Midbrain (tissue), 1 donor: ENCODE results near the gene OR5C1.
"Not testable (repeated sequence)": the region's sequence is repeated elsewhere in the genome, so short reads cannot be mapped to it uniquely, and the experiment has no call there.

ENCODE experiments used
- DNase-seq: peaks from one replicate; lab custom pipeline; 2025; lab: John Stamatoyannopoulos, UW

Gene OR5C1

DNA sequence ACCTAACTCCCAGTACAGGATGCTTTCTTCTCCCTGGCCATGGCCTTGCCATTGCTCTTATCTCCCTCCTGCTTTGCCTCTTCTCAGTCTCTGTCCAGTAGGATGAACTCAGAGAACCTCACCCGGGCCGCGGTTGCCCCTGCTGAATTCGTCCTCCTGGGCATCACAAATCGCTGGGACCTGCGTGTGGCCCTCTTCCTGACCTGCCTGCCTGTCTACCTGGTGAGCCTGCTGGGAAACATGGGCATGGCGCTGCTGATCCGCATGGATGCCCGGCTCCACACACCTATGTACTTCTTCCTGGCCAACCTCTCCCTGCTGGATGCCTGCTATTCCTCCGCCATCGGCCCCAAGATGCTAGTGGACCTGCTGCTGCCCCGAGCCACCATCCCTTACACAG is at the start of gene OR5C1:
OR5C1 (plus strand) TSS at position 103 of the 400 bp plus-strand sequence; CDS start at position 103, 0 bp downstream.
- DNase-seq: no peak

DNA sequence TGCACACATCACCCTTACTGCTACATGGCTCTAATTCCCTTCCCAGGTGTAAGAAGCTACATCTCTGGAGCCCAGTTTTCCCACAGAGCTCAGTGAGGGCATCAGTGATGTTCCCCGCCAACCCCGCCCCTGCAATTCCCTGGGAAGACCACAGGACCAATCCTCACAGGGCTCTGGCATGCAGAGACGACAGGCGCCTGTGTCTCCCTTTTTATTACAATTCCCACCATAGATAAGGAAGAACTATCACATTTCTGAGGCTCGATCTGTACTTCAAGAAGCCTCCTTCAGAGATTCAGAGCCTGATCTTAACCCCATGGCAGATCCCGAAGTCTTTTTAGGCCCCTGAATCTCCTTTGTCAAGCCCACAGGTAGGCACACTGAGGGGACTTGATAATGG is 46.7 kb upstream of the OR5C1 start, which contains the start of gene OR1L6:
OR1L6 (plus strand) TSS at position 301 of the 400 bp plus-strand sequence. CDS start 7,545 bp downstream, outside the sequence.
- no peak for DNase-seq

DNA sequence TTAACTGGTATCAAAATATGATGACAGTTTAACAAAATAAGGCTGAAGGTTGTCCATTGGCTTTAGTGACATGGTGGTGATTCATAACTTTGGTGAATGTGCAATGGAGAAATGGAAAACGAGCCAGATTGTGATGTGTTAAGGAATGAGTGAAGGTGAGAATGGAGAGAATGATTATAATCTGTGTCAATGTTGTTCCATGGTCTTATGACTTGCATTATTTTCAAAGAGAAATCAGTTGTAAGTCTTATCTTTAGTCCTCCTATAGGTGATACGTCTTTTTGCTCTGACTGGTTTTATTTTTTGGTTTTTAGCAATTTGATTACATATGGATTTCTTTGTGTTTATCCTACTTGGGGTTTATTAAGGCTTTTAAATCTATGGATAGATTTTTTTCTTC is 33.9 kb upstream of the OR5C1 start:
- DNase-seq: no peak

DNA sequence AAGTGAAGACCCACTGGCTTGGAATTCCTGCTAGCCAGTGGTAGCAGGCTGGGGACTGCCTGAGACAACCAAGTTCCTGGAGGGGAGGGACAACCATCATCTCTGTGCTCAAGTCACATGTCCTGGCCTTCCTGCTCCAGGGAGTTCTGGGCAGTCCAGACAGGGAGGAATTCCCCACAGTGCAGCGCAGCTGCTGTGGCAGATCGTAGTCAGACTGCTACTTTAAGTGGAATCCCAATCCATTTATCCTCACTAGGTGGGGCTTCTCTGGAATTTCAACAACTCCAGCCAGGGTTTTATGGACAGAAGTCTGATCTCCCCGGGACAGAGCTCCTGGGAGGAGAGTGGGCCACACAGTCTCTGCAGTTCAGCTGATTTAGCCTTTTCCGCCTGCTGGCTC is 20.9 kb upstream of the OR5C1 start:
- DNase-seq: no peak

DNA sequence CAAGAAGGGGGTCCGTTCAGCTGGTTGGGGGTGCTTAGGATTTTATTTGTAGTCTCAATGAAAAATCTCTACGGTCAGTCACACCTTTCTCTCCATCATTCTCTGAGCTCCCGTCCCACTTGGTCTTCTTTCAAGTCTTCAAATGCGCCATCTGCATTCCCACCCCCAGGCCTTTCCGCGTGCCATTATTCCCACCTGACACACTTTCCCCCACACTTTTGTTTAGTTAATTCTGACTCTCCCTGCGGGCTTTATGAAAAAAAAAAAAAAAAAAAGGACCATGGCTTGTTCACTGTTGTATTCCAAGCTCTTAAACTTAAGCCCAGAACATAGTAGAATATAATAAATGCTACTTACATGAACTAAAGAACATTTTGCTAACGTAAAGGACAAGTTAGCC is 11.7 kb upstream of the OR5C1 start:
- no peak for DNase-seq

DNA sequence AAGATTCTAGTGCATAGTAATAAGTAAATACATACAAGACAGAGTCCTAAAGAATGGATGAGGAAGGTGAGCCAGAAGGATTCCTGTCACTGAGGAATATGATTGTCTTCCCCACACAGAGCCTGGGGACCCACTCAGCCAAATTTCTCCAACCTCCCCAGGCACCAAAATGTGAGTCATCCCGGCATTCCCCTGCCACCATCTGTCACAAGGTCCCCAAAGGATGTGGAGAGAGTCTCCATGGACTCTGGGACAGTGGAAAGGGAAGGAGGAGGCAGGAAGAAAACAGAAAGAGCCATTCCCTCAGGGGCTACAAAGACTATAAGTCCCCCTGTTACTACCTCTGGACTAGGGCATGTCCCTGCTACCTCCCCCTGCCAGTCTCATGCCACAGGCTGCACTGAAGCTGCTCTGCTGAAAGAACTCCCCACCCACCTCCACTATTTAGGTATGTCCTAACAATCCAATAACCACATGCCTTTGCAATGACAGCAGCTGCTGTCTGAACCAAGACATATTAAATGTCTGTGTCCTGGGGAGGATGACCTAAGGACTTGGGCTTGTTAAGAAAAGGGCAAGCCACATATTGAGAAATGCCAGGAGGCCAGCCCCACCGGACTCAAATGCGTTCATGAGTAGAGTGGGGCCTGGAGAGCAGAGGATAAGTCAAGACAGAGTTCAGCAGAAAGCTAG is 10.7 kb upstream of the OR5C1 start:
- DNase-seq: no peak

DNA sequence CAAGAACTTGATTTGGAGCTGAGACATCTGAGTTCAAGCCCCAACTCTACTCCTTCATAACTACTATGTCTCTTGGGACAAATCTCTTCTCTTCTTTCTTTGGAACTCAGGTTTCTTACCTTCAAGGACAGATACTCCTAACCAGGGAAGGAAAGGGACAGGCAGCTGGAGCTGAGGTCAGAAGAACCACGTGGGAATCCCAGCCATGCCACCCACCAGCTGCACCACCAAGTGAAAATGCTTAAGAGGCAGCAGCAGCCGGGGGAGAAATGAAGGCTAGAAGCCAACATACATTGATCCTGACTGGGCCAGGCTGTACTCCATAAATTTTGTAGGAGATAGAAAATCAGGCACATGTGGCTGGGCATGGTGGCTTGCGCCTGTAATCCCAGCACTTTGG is 9.6 kb upstream of the OR5C1 start:
- DNase-seq: no peak

DNA sequence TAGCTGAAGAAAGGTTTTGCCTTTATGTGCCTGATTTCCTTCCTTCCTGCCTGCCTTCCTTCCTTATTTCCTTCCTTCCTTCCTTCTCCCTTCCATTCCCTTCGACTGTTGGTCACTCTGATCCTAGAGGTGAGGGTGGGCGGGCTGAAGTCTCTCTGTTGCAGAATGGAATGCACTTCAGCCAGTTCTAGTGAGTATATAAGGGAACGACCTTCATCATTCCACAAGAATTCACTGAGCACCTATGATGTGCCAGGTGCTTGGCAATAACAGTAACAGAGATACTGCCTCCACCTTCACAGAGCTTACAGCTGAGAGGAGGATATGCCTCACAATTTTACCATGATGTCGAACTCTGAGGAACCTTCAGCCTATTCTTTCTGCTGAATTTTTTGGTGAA is 8.7 kb upstream of the OR5C1 start:
- no peak for DNase-seq

DNA sequence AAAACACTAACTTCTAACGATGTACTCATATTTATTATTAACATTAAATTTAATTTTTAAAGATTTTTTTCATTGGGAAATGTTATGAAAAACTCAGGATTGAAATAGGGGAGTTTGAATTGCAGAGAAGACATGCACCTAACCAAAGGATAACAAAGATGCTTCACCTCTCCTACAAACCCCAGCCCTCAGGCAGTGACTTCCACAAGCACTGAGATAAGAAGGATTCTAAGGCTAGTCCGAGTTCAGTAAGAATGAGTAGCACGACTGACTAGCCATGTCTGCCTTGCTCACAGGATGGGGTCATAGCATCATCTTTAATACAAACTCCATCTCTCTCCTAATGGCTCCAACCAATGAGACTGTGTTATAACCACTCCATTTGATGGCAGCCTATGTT is 7.1 kb upstream of the OR5C1 start:
- DNase-seq: no peak

DNA sequence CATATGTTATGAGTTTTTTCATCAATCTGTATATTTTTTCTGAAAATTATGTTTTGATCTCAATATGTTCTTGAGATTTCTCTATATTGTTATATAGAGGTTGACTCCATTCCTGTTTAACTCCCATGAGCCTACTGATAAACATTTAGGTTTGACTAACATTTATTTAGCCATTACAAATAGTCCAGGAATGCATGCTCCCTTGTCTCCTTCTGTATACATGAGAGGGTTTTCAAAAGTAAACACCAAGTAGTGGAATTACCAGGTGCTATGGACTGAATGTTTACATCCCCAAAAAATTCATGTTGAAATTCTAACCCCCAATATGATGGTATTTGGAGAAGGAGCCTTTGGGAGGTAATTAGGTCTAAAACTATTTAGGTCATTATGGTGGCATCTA is 3.5 kb upstream of the OR5C1 start:
- no peak for DNase-seq

DNA sequence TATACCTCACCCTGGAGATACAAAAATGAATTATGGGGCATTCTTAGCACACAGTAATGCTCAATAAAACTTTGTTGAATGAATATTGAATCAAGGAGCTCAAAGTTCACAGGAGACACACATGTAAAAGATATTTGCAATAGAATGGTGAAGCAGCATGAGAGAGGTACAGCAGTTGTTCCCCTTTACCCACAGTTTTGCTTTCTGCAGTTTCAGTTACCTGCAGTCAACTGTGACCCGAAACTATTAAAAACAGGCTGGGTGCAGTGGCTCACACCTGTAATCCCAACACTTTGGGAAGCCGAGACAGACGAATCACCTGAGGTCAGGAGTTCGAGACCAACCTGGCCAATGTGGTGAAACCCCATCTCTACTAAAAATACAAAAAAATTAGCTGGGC is 2.4 kb upstream of the OR5C1 start:
- no peak for DNase-seq

DNA sequence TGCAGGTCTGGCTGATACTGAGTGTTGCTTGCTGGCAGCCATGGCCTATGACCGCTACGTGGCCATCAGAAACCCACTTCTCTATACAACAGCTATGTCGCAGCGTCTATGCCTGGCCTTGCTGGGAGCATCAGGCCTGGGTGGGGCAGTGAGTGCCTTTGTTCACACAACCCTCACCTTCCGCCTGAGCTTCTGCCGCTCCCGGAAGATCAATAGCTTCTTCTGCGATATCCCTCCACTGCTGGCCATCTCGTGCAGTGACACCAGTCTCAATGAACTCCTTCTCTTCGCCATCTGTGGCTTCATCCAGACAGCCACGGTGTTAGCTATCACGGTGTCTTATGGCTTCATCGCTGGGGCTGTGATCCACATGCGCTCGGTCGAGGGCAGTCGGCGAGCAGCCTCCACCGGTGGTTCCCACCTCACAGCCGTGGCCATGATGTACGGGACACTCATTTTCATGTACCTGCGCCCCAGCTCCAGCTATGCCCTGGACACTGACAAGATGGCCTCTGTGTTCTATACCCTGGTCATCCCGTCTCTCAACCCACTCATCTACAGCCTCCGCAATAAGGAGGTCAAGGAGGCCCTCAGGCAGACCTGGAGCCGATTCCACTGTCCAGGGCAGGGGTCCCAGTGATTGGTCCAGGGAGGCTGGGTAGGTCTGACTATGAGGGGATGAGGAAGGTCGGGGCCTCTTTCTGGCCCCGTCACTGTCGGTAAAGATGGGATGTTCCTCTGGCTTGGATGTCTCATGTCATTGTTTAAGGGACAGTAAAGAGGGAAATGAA is 718 bp downstream of the OR5C1 start:
- no peak for DNase-seq

DNA sequence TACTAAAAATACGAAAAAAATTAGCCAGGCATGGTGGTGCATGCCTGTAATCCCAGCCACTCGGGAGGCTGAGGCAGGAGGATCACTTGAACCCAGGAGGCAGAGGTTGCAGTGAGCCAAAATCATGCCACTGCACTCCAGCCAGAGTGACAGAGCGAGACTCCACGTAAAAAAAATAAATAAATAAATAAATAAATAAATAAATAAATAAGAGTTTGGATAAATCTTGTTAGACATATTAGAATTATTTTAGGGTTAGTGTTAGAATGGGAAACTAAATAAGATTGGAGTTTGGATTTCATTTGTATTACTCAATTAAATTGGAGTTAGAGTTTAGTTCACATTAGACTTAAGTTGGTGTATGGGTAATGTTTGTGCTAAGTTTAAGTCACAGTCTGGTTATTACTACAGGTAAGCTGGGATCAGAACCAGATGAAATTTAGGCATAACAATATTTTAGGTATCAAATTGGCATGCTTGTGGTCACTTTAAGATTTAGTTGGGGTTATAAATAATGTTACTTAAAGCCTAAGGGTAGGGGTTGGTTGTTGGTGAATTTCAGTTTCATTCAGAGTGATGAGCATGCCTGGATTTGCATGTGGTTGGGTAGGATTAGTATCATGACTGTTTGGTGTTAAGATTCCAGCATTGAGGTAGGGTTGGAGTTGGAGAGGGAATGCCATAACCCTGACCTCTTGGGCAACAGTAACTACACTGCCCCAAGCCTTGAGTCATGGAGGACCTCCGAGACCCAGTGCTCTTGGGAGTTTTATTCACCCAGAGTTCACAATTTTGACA is 3.3 kb downstream of the OR5C1 start:
- DNase-seq: no peak

DNA sequence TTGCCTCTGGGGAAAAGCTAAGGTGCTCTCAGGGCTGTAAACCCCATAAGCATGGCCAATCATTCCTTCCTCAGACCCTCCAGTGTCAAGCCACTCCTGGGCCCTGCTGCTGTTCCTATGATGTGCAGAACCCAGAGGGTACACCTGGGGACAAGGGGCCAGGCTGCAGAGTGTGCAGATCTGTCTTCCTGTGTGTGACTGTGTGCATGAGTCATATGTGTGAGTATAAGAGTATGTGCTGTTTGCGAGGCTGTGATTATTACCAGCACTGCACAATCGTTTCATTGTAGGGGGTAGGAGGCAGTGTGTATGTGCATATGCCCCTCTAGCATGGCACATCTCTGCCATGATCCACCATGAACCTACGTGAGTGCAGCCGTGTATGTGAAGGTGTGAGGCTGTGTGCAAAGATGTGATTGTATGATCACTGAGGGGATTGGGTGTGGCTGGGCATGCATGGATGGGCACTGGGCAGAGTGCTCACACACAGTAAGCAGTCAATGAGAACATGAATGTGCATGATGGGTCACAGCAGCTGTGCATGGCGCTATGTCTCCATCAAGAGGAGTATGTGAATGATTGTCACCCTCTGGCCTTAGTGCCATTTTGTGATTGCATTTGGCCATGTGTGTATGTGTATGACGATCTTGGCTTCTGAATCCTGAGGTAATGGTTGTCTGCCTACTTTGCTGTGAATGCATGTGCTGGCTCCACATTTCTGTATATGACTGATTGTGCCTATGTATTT is 8.8 kb downstream of the OR5C1 start:
- DNase-seq: no peak

DNA sequence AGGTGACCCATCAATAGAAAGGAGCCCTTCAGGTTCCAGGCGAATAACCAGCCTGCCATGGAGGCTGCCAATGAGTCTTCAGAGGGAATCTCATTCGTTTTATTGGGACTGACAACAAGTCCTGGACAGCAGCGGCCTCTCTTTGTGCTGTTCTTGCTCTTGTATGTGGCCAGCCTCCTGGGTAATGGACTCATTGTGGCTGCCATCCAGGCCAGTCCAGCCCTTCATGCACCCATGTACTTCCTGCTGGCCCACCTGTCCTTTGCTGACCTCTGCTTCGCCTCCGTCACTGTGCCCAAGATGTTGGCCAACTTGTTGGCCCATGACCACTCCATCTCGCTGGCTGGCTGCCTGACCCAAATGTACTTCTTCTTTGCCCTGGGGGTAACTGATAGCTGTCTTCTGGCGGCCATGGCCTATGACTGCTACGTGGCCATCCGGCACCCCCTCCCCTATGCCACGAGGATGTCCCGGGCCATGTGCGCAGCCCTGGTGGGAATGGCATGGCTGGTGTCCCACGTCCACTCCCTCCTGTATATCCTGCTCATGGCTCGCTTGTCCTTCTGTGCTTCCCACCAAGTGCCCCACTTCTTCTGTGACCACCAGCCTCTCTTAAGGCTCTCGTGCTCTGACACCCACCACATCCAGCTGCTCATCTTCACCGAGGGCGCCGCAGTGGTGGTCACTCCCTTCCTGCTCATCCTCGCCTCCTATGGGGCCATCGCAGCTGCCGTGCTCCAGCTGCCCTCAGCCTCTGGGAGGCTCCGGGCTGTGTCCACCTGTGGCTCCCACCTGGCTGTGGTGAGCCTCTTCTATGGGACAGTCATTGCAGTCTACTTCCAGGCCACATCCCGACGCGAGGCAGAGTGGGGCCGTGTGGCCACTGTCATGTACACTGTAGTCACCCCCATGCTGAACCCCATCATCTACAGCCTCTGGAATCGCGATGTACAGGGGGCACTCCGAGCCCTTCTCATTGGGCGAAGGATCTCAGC is 11.6 kb downstream of the OR5C1 start, which contains the start of gene OR1K1:
OR1K1 (plus strand) TSS at position 58 of the 995 bp plus-strand sequence; CDS start at position 58, 0 bp downstream.
- DNase-seq: no peak

DNA sequence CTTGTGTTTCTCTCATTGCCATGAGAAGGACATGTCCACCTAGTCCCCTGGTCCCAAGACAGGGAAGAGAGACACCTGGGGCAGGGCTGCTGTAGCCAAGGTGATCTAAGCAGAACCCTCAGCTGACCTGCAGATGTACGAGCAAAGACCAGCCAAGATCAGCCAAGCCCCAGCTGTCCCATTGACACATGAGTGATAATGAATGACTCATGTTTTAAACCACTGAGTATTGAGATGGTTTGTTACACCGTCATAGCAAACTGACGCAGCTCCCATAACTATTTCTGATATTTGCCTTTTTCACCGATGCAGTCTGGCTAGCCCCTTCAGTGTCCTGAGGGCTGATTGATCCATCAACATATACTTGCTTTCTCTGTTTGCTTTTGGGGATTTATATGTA is 17.9 kb downstream of the OR5C1 start:
- no peak for DNase-seq

DNA sequence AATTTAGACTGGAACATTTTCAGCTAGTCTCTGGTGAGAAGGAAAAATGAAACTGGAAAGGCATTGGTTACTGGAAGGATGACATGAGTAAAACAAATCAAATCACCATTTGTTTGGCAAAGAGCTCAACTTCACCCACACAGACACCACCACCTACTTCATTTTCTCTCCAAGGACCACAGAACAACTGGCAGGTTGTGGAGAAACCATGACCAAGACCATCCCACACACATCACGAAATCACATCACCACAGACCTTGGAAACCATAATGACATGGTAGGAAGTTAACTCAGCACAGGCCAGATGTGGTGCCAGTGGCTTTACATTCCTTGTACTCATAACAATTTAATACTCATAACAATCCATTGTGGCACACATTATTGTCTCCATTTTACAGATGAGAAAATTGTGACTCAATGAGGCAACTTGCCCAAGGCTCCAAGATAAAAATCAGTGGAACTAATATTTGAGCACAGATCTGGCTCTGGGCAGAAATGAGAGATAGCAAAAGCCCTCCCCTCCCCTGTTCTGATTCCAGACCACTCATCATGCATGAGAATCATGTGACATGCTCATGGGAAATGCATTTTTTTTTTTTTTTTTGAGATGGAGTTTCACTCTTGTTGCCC is 18.7 kb downstream of the OR5C1 start:
- no peak for DNase-seq

DNA sequence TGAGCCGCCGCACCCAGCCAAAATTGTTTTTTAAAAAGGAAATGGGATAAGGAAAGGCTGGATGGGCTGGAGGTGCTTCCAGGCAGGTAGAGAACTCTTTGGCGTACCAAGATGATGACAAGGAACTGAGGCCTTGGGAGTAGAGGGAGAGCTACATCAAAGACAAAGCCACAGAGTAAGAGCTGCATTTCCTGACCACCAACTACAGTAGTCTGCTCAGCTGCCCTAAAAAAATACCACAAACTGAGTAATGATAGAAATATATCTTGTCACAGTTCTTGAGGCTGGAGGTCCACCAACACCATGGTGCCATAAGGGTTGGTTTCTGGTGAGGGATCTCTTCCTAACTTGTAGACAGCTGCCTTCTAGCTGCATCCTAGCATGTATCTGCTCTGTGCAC is 19.4 kb downstream of the OR5C1 start:
- DNase-seq: no peak

DNA sequence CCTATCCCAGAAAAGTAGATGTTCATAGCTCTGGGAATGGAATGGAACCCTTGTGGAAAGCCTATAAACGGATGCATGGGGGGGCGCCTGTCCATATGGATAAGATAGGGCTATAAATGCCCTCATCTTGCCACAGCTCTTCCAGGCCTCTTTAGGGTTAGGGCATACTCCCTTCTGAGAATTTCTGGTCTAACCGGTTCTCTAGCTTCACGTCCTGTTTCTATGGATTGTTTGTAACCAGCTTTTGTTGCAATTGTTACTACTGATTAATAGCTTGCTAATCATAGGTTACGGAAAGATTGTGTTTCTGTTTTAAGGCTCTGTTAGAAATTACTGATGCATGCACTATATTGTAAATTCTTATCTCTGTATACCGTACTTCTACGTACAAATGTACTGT is 20.5 kb downstream of the OR5C1 start:
- not testable (repeated sequence) for DNase-seq
